H1 (cell line): ENCODE results near the gene ANXA6. TPM values are rescaled to one million over a fixed set of nuclear protein-coding genes. Genes with fewer than 3 reads are reported as not detected.
A peak's percentile ranks its signal among the peaks of the same experiment; 100 is the strongest.

Experiments used
- CTCF ChIA-PET: fragments of 300-600 bp; sonication (Branson Sonifier 250); formaldehyde crosslinking; loops from one replicate; lab custom pipeline; 2021; ENCODE audit not compliant: partially characterized antibody; lab: Charles Lee
- POLR2A ChIA-PET: fragments of 300-600 bp; sonication (Branson Sonifier 250); formaldehyde crosslinking; loops from one replicate; lab custom pipeline; 2021; ENCODE audit warnings: inconsistent platforms; ENCODE audit not compliant: partially characterized antibody; lab: Charles Lee
- DNase-seq, 2 experiments: peaks; one replicate each; pipeline versions ENCODE4 v3.0.0 to v3.0.0-alpha.2; 2010 to 2022; ENCODE audit warnings: low spot score in 2 of 2, low read depth in 1 of 2, mixed read lengths in 1 of 2
- FAIRE-seq: peaks from 2 replicates; lab custom pipeline; 2011; peaks lifted over from hg19 to GRCh38; lab: Jason Lieb, UNC
- H2AFZ ChIP-seq: 2 replicates; pipeline ENCODE4 v1.8.1; 2012; ENCODE audit warnings: low read length, inconsistent platforms
- H2AK5ac ChIP-seq: 2 replicates; pipeline ENCODE4 v1.6.1; 2013; ENCODE audit warnings: low read depth, low read length
- H2BK120ac ChIP-seq: replicated peaks from 2 replicates; pipeline ENCODE3; 2013; ENCODE audit warnings: low read depth, low read length, inconsistent platforms
- H2BK12ac ChIP-seq: 2 replicates; pipeline ENCODE4 v1.6.1; 2013; ENCODE audit warnings: low read depth, low read length
- H2BK15ac ChIP-seq: 2 replicates; pipeline ENCODE4 v1.6.1; 2013; ENCODE audit warnings: low read length
- H2BK20ac ChIP-seq: 2 replicates; pipeline ENCODE4 v1.6.1; 2013; ENCODE audit warnings: low read length
- H2BK5ac ChIP-seq: 2 replicates; pipeline ENCODE4 v1.6.1; 2013; ENCODE audit warnings: low read depth, low read length
- H3K14ac ChIP-seq: 2 replicates; pipeline ENCODE4 v1.6.1; 2013; ENCODE audit warnings: inconsistent platforms; ENCODE audit not compliant: insufficient read length
- H3K18ac ChIP-seq: 2 replicates; pipeline ENCODE4 v1.6.1; 2013; ENCODE audit warnings: low read length; ENCODE audit errors: extremely low read depth
- H3K23ac ChIP-seq: 2 replicates; pipeline ENCODE4 v1.6.1; 2013; ENCODE audit warnings: inconsistent platforms; ENCODE audit not compliant: insufficient read length
- H3K23me2 ChIP-seq: 2 replicates; pipeline ENCODE4 v1.6.1; 2013; ENCODE audit warnings: low read depth, low read length
- H3K27ac ChIP-seq: 2 replicates; pipeline ENCODE4 v1.6.1; 2011; ENCODE audit warnings: low read depth, low read length, inconsistent platforms
- H3K27me3 ChIP-seq, 4 experiments: replicated peaks in 1 of 4; 1 replicate in 1 of 4; 2 replicates in 3 of 4; pipeline versions ENCODE4 v1.6.1 to v1.8.1; 2011 to 2013; ENCODE audit warnings: low read length in 3 of 4, mild to moderate bottlenecking in 3 of 4, inconsistent platforms in 2 of 4, mixed read lengths in 2 of 4, moderate library complexity in 1 of 4; ENCODE audit not compliant: control insufficient read depth in 3 of 4, insufficient read depth in 3 of 4; ENCODE audit errors: extremely low read depth in 1 of 4
- H3K36me3 ChIP-seq, 4 experiments: 2 replicates each; pipeline versions ENCODE4 v1.6.1 to v1.8.1; 2011 to 2013; ENCODE audit warnings: mild to moderate bottlenecking in 4 of 4, low read length in 3 of 4, moderate library complexity in 2 of 4, control low read depth in 1 of 4, inconsistent platforms in 1 of 4; ENCODE audit not compliant: insufficient read depth in 4 of 4, control insufficient read depth in 2 of 4
- H3K4ac ChIP-seq: replicated peaks from 2 replicates; pipeline ENCODE3; 2013; ENCODE audit warnings: low read length, low read depth, mixed read lengths, inconsistent platforms; ENCODE audit not compliant: insufficient read length
- H3K4me1 ChIP-seq, 4 experiments: replicated peaks in 1 of 4; 1 replicate in 1 of 4; 2 replicates in 3 of 4; pipeline versions ENCODE4 v1.6.1 to v1.8.1; 2011 to 2013; ENCODE audit warnings: low read length in 3 of 4, inconsistent platforms in 2 of 4, mixed read lengths in 1 of 4; ENCODE audit not compliant: insufficient read depth in 4 of 4, control insufficient read depth in 3 of 4
- H3K4me2 ChIP-seq, 2 experiments: 2 replicates each; pipeline versions ENCODE4 v1.6.1 to v1.8.1; 2011 to 2013; ENCODE audit warnings: low read depth in 2 of 2, low read length in 2 of 2, control low read depth in 1 of 2, inconsistent platforms in 1 of 2, mild to moderate bottlenecking in 1 of 2; ENCODE audit not compliant: insufficient read depth in 1 of 2
- H3K4me3 ChIP-seq, 4 experiments: fragments of 200-600, 300-600 bp in 1 of 4; sonication (generic), shearing (Covaris generic), sonication (Bioruptor Twin) in 1 of 4; 2 replicates each; pipeline versions ENCODE4 v1.5.1 to v1.8.1; 2011 to 2016; ENCODE audit warnings: low read length in 4 of 4, low read depth in 3 of 4, control low read depth in 2 of 4, inconsistent platforms in 2 of 4, mild to moderate bottlenecking in 2 of 4, mixed read lengths in 1 of 4, moderate library complexity in 1 of 4; ENCODE audit not compliant: insufficient read depth in 2 of 4; ENCODE audit errors: extremely low read depth in 1 of 4
- H3K56ac ChIP-seq: replicated peaks from 2 replicates; pipeline ENCODE3; 2013; ENCODE audit warnings: low read depth, mild to moderate bottlenecking, mixed read lengths, low read length, inconsistent platforms; ENCODE audit not compliant: insufficient read length
- H3K79me1 ChIP-seq: 2 replicates; pipeline ENCODE4 v1.6.1; 2013; ENCODE audit warnings: low read depth, low read length, control low read depth
- H3K79me2 ChIP-seq, 2 experiments: 2 replicates each; pipeline versions ENCODE4 v1.6.1 to v1.8.1; 2012 to 2013; ENCODE audit warnings: low read length in 2 of 2, mild to moderate bottlenecking in 2 of 2, inconsistent platforms in 1 of 2; ENCODE audit not compliant: insufficient read depth in 2 of 2, control insufficient read depth in 1 of 2
- H3K9ac ChIP-seq, 4 experiments: replicated peaks in 1 of 4; 1 replicate in 1 of 4; 2 replicates in 3 of 4; pipeline versions ENCODE4 v1.6.1 to v1.8.1; 2011 to 2013; ENCODE audit warnings: low read depth in 3 of 4, low read length in 3 of 4, control low read depth in 2 of 4, mild to moderate bottlenecking in 2 of 4, moderate library complexity in 2 of 4, inconsistent platforms in 1 of 4; ENCODE audit errors: extremely low read depth in 1 of 4
- H3K9me3 ChIP-seq, 2 experiments: 2 replicates each; pipeline versions ENCODE4 v1.6.1 to v1.8.1; 2012 to 2013; ENCODE audit warnings: mild to moderate bottlenecking in 2 of 2, moderate library complexity in 2 of 2, control low read depth in 1 of 2, inconsistent platforms in 1 of 2, low read depth in 1 of 2, low read length in 1 of 2, mixed read lengths in 1 of 2; ENCODE audit not compliant: insufficient read depth in 2 of 2
- H4K20me1 ChIP-seq, 2 experiments: replicated peaks in 1 of 2; 2 replicates each; pipeline versions ENCODE3 to v1.8.1; 2011 to 2013; ENCODE audit warnings: inconsistent platforms in 2 of 2, low read length in 2 of 2, mild to moderate bottlenecking in 1 of 2; ENCODE audit not compliant: insufficient read depth in 2 of 2, control insufficient read depth in 1 of 2
- H4K5ac ChIP-seq: 2 replicates; pipeline ENCODE4 v1.6.1; 2013; ENCODE audit warnings: low read length, low read depth, mixed read lengths, inconsistent platforms; ENCODE audit not compliant: insufficient read length
- H4K8ac ChIP-seq: 2 replicates; pipeline ENCODE4 v1.8.0; 2013; ENCODE audit warnings: mild to moderate bottlenecking, moderate library complexity, low read length, inconsistent platforms; ENCODE audit not compliant: insufficient read depth; ENCODE audit errors: extremely low read depth
- H4K91ac ChIP-seq: replicated peaks from 2 replicates; pipeline ENCODE3; 2013; ENCODE audit warnings: low read length, mixed read lengths, inconsistent platforms; ENCODE audit not compliant: insufficient read length
- GTF2F1 ChIP-seq: IDR thresholded peaks from 2 replicates; pipeline ENCODE4 v1.6.1; 2012; ENCODE audit warnings: low read depth, low read length, improper control_type of control experiment, borderline replicate concordance
- KDM5A ChIP-seq: fragments of 200-600 bp; IDR thresholded peaks from 2 replicates; pipeline ENCODE4 v1.7.1; 2012; ENCODE audit warnings: mild to moderate bottlenecking, low read length, inconsistent platforms, mixed read lengths
- NANOG ChIP-seq: IDR thresholded peaks from 2 replicates; pipeline ENCODE4 v1.6.1; 2011; ENCODE audit warnings: low read length, low read depth, mild to moderate bottlenecking, inconsistent platforms; ENCODE audit not compliant: insufficient read depth, poor library complexity, severe bottlenecking
- SP4 ChIP-seq: IDR thresholded peaks from 2 replicates; pipeline ENCODE4 v1.6.1; 2012; ENCODE audit warnings: low read length, inconsistent platforms
- TAF7 ChIP-seq: optimal IDR thresholded peaks from 2 replicates; pipeline ENCODE3; 2011; ENCODE audit warnings: low read depth, mild to moderate bottlenecking, inconsistent platforms, low read length, moderate library complexity, borderline replicate concordance
- WGBS, 2 experiments: shearing (Covaris generic) in 1 of 2; methylation state at CpG; one replicate each; pipeline versions ENCODE4 v1.1.6 to v1.1.7; 2013 to 2015; ENCODE audit warnings: low lambda C conversion rate in 2 of 2, mixed read lengths in 2 of 2, inconsistent platforms in 1 of 2, low coverage in 1 of 2, missing lambda C conversion rate in 1 of 2; ENCODE audit not compliant: insufficient replicate concordance in 2 of 2, insufficient coverage in 1 of 2, insufficient read length in 1 of 2; ENCODE audit errors: extremely low coverage in 1 of 2, missing lambda C conversion rate in 1 of 2; 5-methylcytosine and 5-hydroxymethylcytosine counted together
- long read RNA-seq, 2 experiments: library from RNA in 1 of 2; library from capped mRNA in 1 of 2; stranded (forward); transcript quantifications; one replicate each; pipeline ENCODE4 v2.0.0, GENCODE V29; 2021; ENCODE audit warnings: inconsistent platforms in 1 of 2
- polyA minus RNA-seq, 3 experiments: library from RNA; depleted of rRNA, polyadenylated mRNA; stranded (reverse); fragments of >200 nt; gene quantifications; 1 replicate in 2 of 3; 2 replicates in 1 of 3; pipeline ENCODE4 v1.2.3, GENCODE V29; 2011
- polyA plus RNA-seq, 7 experiments: library from polyadenylated mRNA; depleted of rRNA in 3 of 7; stranded (reverse) in 5 of 7; unstranded in 2 of 7; fragments of >200 nt in 5 of 7; fragments of 200-250 nt in 2 of 7; gene quantifications; 1 replicate in 5 of 7; 2 replicates in 1 of 7; 4 replicates in 1 of 7; pipeline versions ENCODE4 v1.2.1 to v1.2.3, GENCODE V29; 2011 to 2013; ENCODE audit warnings: missing spikeins in 2 of 7, mixed read lengths in 2 of 7
- total RNA-seq: library from RNA; stranded (reverse); fragmentation: NEBNext Ultra II Directional; extraction: Animal tissue kit (Norgen Biotek cat#: 25700); gene quantifications from 2 replicates; pipeline ENCODE4 v1.2.1, GENCODE V29; 2021
- TF ChIP-seq, protein P1 (sequence below): IDR thresholded peaks from 2 replicates; pipeline ENCODE4 v1.6.1; 2011; ENCODE audit warnings: low read length, improper control_type of control experiment

Gene ANXA6
- 78.6 and 85.2 TPM in 2 replicates for total RNA-seq
- 61.3 and 63.5 TPM in 2 replicates for polyA plus RNA-seq (2011; rRNA removed)
- 79.0 TPM for polyA plus RNA-seq (2011; cell fraction: cytosol; rRNA removed)
- 88.4 TPM for polyA plus RNA-seq (2011; cell fraction: nucleus; rRNA removed)
- polyA plus RNA-seq (2012, experiment 1 of 2) = 67.7 to 90.0 TPM (median 77.9 TPM) in 4 replicates
- 58.0 TPM for polyA plus RNA-seq (2012, experiment 2 of 2)
- 48.1 TPM for polyA plus RNA-seq (2013, experiment 1 of 2)
- 46.3 TPM for polyA plus RNA-seq (2013, experiment 2 of 2)
- polyA minus RNA-seq (2011; rRNA and poly(A)+ RNA removed) = 95.6 and 112 TPM in 2 replicates
- 50.6 TPM for polyA minus RNA-seq (2011; cell fraction: cytosol; rRNA and poly(A)+ RNA removed)
- 65.2 TPM for polyA minus RNA-seq (2011; cell fraction: nucleus; rRNA and poly(A)+ RNA removed)
- long read RNA-seq, experiment 1, transcript ANXA6-201 (26 exons, 2,593 nt) = major isoform, 6 of 46 reads
- long read RNA-seq, experiment 1, partial matches to known transcripts = 33 of 46 reads
- long read RNA-seq, experiment 1, other reads (novel, unspliced or antisense) = 7 of 46 reads
- long read RNA-seq, experiment 2, transcript ANXA6-201 (26 exons, 2,593 nt) = major isoform, 5 of 9 reads
- long read RNA-seq, experiment 2, partial matches to known transcripts = 3 of 9 reads
- long read RNA-seq, experiment 2, other reads (novel, unspliced or antisense) = 1 of 9 reads

DNA sequence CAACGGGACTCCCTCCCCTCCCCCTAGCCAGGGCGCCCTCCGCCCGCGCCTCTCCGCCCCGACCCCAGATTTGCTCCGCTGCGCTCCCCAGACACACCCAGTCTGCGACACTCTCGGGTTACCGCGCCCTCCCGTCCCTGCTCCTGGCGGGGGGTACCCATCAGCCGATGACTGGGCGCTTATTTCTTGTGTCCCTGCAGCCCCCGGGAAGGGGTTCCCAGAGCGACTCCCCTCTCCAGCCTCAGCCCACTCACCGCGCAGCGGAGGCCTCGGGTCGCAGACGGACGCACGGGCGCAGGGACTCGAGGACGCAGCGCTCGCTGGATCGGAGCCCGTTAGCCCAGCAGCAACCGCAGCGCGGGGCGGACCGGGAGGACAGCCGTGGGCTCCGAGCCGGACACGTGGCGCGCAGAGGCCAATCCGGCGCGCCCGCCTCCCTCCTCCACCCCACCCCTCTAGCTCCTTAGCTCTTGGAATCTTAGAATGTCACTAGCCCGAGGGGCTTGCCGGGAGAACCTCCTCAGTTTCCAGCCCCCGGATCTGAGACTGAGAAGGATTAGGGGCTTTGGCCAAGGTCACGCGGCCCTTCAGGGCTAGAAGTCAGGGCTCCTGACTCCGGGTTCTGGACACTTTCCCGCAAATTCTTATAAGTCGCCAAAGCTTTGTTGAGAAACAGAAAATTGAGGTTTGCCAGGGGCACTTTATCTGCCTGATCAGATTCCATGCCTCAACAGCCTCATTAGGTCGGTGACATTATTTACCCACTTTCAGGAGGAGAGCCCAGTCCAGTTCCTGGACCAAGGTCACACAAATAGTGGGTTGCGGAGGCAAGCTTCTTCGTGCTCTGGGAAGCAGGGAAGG is at the start of gene ANXA6:
Gene ANXA6, minus strand, starts transcription at position 354 of the 861 bp plus-strand sequence. CDS start 9,878 bp downstream, outside the sequence.
- Histone ChIP-seq H2BK120ac (no peak within 1 kb of the TSS), H4K91ac (peak within 1 kb of the TSS; percentile 75), H2BK20ac (peak within 1 kb of the TSS; percentile 32; the same call in 1 of the 2 replicates), H2BK12ac (peak within 1 kb of the TSS; percentile 97; the same call in 1 of the 2 replicates), H3K4ac (no peak within 1 kb of the TSS), H3K4me3 (peak within 1 kb of the TSS; percentile 44 to 81 (median 72)), H3K23me2 (peaks cover 11% of the 10 kb centered on the region), H3K36me3 (no peaks in the 10 kb centered on the region), H2AFZ (peak within 1 kb of the TSS; percentile 67), H3K14ac (no peak within 1 kb of the TSS), H3K79me2 (peaks cover 0 to 10% of the 10 kb centered on the region in 2 experiments; a peak in 2 of 4 replicates), H2AK5ac (no peak within 1 kb of the TSS), H4K5ac (peak within 1 kb of the TSS; percentile 53), H3K23ac (no peak within 1 kb of the TSS), H4K20me1 (peaks cover 0 to 4% of the 10 kb centered on the region in 2 experiments), H3K9ac (peak within 1 kb of the TSS; percentile 38 to 77 (median 50)), H3K56ac (no peak within 1 kb of the TSS), H3K4me2 (peak within 1 kb of the TSS; percentile 76 to 80), H3K27me3 (peaks cover 0 to 2% (median 1%) of the 10 kb centered on the region in 4 experiments; a peak in 2 of 7 replicates), H2BK5ac (peak within 1 kb of the TSS; percentile 8; the same call in 1 of the 2 replicates), H3K9me3 (no peaks in the 10 kb centered on the region), H4K8ac (peak within 1 kb of the TSS; percentile 85), H3K4me1 (peaks cover 0 to 16% (median 11%) of the 10 kb centered on the region in 4 experiments; a peak in 5 of 7 replicates), H3K18ac (peak within 1 kb of the TSS; percentile 97), H2BK15ac (0 out of 2 replicates have a peak within 1 kb of the TSS, but pooled peaks have one; percentile 81), H3K79me1 (no peaks in the 10 kb centered on the region; the same call in 1 of the 2 replicates), H3K27ac (no peak within 1 kb of the TSS)
- POLR2A ChIA-PET = interaction anchor here (0.6 to 1.8 kb wide), 11 partner anchors 9 to 974 kb away, joined by 3 to 11 read pairs (median 3); no protein-coding TSS in a partner anchor
- DNase-seq (peak; percentile 50 to 84), FAIRE-seq (no peak)
- WGBS, 2 experiments = 5% methylated on average over 46 of the region's 60 CpGs; no CpG with 5 or more reads in 1 of the 2 experiments
- CTCF ChIA-PET = interaction anchor here (0.9 to 20.0 kb wide), 5 partner anchors 9 to 108 kb away, joined by 3 to 810 read pairs (median 5); no protein-coding TSS in a partner anchor
- TF ChIP-seq SP4 (no peak; the same call in 1 of the 2 replicates), KDM5A (no peak), TAF7 (no peak), NANOG (no peak), GTF2F1 (no peak)
- TF ChIP-seq, protein P1, sequence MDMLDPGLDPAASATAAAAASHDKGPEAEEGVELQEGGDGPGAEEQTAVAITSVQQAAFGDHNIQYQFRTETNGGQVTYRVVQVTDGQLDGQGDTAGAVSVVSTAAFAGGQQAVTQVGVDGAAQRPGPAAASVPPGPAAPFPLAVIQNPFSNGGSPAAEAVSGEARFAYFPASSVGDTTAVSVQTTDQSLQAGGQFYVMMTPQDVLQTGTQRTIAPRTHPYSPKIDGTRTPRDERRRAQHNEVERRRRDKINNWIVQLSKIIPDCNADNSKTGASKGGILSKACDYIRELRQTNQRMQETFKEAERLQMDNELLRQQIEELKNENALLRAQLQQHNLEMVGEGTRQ = peak; percentile 93
